IPS-NIHi11 (cell line): Measurements from ENCODE around the gene YWHAG.
A peak's percentile ranks its signal among the peaks of the same experiment; 100 is the strongest.
"Not testable (repeated sequence)": the region's sequence is repeated elsewhere in the genome, so short reads cannot be mapped to it uniquely, and the experiment has no call there.

Experiments used
- DNase-seq: peaks from one replicate; pipeline ENCODE4 v3.0.0; 2012; ENCODE audit warnings: mixed read lengths, low spot score

The YWHAG gene

GRCh38 chr7:76358481-76359110, at the start of gene YWHAG:
Gene YWHAG (minus strand): TSS chr7:76358991. CDS start chr7:76358808, 183 bp downstream.
- peak; percentile 87 for DNase-seq

- DNase-seq = no peak
Measured at GRCh38 chr7:76408121-76408560, 49.4 kb upstream of the YWHAG start.

DNA sequence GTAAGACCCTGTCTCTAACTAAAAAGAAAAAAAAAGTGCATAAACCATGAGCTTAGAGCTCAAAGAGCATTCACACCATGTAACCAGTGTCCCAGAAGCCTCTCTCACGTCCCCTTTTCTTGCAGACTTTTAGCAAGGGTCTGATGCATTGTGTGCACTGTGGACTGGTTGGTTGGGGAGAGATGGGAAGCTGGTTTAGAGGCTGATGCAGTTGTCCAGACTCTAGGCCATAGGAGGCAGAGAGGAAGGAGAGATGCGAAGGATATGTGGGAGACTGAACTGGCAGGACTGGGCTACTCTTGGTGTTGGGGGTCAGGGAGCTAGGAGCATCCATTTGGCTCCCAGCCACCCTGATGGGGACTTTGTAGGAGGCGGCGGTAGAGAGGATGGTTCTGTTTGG, 48.9 kb upstream of the YWHAG start:
- no peak for DNase-seq

- DNase-seq = no peak
Measured at GRCh38 chr7:76405738-76406137, 46.9 kb upstream of the YWHAG start.

- no peak for DNase-seq
Measured at GRCh38 chr7:76403780-76404494, 45.1 kb upstream of the YWHAG start.

DNA sequence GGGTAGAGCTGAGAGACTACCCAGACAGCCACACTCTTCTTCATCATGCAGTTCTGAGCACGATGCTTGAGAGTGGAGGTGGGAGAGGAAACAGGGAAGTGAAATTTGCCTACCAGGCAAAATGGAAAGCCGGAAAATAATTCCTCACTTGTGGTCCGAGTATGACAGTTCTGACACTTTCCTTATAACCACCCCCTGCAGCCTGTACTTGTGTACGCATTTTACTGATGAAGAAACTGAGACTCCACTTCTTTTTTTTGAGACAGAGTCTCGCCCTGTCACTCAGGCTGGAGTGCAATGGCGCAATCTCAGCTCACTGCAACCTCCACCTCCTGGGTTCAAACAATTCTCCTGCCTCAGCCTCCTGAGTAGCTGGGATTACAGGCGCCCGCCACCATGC, 44.3 kb upstream of the YWHAG start:
- DNase-seq = not testable (repeated sequence)

- DNase-seq = no peak
Measured at GRCh38 chr7:76400248-76400647, 41.5 kb upstream of the YWHAG start.

DNA sequence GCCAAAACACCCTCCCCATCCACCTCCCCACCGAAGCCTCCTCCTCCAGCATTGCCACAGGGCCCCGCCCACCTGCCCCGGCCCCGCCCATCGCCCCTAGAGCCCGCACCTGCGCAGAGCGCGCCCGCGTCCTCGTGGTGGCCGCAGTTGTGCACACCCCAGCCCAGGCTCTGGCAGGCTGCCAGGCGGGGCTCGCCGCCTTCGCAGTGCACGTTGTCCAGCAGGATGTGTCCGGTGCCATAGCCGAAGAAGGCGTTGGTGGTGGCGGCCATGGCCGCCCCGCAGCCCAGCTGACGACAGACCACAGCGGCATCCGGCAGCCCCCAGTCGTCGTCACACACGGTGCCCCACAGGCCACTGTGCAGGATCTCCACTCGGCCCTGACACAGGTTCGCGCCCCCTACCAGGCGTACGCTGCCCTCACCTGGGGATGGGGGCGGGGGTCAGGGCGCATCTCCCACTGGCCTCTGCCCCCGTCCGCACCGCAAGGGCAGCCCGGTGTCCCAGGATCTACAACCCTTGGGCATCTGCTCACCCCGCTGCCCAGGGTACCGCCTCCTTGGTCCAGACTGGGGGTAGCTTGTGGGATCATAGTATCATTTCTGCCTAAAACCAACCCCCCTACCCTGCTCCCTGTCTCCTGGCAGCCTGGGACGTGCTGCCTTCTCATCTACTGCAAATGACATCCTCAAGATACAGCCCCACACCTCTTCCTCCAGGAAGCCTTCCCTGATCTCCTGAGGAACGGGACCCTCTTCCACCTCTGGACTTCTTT, 38.8 kb upstream of the YWHAG start:
- DNase-seq = peak; percentile 88

DNA sequence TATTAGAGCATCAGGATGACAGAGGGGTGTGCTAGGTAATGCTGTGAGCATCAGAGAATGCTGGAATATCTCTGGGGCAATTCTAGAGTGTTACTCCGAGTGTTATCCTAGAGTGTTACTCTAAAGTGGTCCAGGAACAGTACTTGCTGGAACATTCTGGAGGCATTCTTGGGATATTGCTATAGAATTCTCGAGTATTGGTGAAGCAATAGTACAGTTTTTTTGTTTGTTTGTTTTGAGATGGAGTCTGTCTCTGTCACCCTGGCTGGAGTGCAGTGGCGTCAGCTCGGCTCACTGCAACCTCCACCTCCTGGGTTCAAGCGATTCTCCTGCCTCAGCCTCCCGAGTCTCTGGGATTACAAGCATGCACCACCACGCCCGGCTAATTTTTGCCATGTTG, 38.1 kb upstream of the YWHAG start:
- no peak for DNase-seq

GRCh38 chr7:76395965-76396726, 37.4 kb upstream of the YWHAG start:
- peak; percentile 79 for DNase-seq

DNA sequence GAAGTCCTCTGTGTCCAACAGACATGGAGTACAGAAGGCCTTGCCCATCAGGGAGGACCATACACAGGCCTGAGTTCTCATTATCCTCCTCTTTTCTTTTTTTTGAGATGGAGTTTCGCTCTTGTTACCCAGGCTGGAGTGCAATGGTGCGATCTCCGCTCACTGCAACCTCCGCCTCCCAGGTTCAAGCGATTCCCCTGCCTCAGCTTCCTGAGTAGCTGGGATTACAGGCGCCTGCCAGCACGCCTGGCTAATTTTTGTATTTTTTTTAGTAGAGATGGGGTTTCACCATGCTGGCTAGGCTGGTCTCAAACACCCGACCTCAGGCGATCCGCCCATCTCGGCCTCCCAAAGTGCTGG, 36.8 kb upstream of the YWHAG start:
- not testable (repeated sequence) for DNase-seq

DNA sequence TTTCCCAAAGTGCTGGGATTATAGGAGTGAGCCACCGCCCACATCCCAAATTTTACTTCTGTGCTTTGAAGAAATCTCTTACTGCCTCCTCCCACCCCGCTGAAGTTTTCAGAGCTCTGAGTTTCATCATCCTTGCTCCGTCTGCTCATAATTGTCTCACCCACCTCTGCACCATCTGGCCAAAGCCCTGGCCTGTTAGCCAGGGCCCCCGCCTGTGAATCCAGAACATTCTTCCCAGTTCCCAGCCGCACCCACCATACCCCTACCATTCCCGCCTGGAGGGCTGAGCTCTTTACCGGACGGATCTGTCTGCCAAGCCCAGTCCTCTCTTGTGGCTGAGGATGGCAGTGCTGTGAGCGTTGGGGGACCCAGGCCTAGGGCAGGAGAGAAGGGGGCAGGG, 36.2 kb upstream of the YWHAG start:
- no peak for DNase-seq

- DNase-seq = peak; percentile 96
Measured at GRCh38 chr7:76393116-76394031, 34.6 kb upstream of the YWHAG start.

- DNase-seq = no peak
Measured at GRCh38 chr7:76392531-76393115, 33.8 kb upstream of the YWHAG start.

DNA sequence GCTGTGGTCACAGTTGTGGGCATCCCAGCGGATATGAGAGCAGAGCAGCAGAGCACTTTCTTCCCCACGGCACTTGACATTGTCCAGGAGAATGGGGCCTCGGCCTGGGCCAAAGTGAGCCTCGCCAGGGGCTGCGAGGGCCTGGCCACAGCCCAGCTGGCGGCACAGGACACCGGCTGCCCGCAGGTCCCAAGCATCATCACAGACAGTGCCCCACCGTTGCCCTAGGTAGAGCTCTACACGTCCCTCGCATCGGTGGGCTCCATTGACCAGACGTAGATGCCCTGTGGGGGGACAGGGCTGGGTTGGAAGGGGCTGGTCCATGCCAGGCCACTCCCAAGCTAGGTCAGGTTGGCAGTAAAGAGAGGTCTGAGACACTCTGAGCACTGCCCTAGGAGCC, 31.3 kb upstream of the YWHAG start:
- no peak for DNase-seq

DNA sequence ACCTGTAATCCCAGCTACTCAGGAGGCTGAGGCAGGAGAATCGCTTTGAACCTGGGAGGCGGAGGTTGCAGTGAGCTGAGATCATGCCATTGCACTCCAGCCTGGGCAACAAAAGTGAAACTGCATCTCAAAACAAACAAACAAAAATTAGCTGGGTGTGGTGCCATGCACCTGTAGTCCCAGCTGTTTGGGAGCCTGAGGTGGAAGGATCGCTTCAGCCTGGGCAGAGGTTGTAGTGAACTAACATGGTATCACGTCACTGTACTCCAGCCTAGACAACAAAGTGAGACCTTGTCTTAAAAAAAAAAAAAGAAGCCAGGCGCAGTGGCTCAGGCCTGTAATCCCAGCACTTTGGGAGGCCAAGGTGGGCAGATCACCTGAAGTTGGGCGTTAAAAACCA, 29.0 kb upstream of the YWHAG start:
- not testable (repeated sequence) for DNase-seq

- DNase-seq = no peak
Measured at GRCh38 chr7:76386691-76387260, 28.0 kb upstream of the YWHAG start.

- peak; percentile 83 for DNase-seq
Measured at GRCh38 chr7:76383089-76383944, 24.5 kb upstream of the YWHAG start.

GRCh38 chr7:76381814-76382213, 23.0 kb upstream of the YWHAG start:
- DNase-seq = no peak

DNA sequence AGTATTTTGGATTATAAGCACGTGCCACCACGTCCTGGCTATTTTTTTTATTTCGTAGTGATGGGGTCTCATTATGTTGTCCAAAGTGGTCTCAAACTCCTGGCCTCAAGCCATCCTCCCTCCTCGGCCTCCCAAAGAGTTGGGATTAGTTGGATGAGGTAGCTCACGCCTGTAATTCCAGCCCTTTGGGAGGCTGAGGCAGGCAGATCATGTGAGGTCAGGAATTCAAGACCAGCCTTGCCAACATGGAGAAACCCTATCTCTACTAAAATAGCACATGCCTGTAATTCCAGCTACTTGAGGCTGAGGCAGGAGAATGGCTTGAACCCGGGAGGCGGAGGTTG, 21.8 kb upstream of the YWHAG start:
- DNase-seq = no peak
